Measurements from ENCODE around the gene ACAP3. TPM values are rescaled to one million over a fixed set of nuclear protein-coding genes. Genes with fewer than 3 reads are reported as not detected.
A peak's percentile ranks its signal among the peaks of the same experiment; 100 is the strongest.

ACAP3 gene
- total RNA-seq, 3 donors from 2014 or later, result 42.1 to 76.9 (median 44.8) TPM

DNA sequence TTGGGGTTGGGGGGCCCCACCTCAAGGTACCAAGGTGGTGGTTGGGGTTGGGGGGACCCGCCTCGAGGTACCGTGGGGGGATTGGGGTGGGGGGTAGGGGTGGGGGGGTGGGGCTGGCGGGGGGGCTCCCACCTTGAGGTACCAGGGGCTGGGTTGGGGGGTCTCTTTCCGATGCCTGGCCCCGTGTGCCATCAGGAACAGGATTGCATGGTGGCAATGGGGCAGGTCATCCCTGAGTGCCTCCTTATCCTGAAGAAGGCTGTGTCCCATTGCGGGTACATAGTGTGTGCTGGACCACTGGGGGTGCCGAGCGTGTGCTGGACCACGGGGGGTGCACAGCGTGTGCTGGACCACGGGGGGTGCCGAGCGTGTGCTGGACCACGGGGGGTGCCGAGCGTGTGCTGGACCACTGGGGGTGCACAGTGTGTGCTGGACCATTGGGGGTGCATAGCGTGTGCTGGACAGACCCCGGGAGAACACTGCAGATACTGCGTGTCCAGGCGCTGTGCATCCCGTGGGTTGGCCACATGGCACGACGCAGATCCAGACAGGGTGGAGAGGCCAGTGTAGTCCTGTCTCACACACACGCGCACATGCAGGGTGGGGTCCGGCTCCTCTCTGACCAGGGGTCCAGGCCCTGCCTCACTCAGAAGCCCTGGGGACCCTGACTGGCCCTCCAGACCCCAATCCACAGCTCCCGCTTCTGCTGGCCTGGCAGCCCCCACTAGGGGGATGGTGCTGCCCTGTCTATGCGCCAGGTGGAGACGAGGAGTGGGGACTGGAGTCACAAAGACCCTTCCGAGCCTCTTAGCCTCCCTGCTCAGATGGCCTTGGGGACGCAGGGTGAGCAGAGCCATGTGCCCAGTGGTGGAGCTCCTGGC is 23.3 kb downstream of the ACAP3 start:
- intact Hi-C loops (cut with DNase I, micrococcal nuclease), result no loop called here
- H3K9me3 ChIP-seq, result no peaks in the 10 kb centered on the region
- ATAC-seq, result no peak
- TF ChIP-seq, protein P1, sequence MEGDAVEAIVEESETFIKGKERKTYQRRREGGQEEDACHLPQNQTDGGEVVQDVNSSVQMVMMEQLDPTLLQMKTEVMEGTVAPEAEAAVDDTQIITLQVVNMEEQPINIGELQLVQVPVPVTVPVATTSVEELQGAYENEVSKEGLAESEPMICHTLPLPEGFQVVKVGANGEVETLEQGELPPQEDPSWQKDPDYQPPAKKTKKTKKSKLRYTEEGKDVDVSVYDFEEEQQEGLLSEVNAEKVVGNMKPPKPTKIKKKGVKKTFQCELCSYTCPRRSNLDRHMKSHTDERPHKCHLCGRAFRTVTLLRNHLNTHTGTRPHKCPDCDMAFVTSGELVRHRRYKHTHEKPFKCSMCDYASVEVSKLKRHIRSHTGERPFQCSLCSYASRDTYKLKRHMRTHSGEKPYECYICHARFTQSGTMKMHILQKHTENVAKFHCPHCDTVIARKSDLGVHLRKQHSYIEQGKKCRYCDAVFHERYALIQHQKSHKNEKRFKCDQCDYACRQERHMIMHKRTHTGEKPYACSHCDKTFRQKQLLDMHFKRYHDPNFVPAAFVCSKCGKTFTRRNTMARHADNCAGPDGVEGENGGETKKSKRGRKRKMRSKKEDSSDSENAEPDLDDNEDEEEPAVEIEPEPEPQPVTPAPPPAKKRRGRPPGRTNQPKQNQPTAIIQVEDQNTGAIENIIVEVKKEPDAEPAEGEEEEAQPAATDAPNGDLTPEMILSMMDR (IDR thresholded peaks at IDR 0.05), result no peak
- H3K4me1 ChIP-seq (ENCODE audit: low read depth), result peaks cover 18% of the 10 kb centered on the region
- H3K4me3 ChIP-seq, result no peak overlapping the region
- H3K36me3 ChIP-seq (ENCODE audit: low read depth), result no peaks in the 10 kb centered on the region
- DNase-seq, result no peak

DNA sequence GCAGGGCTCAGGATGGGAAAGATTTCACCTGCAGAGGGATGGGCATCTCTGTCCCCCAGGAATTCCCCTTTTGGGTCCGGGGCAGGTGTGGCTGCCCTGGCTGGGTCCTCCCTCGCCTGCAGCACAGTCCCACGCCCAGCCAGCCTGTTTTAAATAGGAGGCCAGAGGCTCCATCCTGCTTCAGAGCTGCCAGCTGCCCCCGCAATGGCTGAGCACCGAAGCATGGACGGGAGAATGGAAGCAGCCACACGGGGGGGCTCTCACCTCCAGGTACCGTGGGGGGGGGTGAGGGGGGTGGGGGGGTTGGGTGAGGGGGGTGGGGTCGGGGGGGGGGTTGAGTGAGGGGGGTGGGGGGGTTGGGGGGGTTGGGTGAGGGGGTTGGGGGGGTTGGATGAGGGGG is 23.9 kb downstream of the ACAP3 start:
- Histone ChIP-seq H3K4me1 (ENCODE audit: low read depth) (peaks cover 18% of the 10 kb centered on the region), H3K9me3 (no peaks in the 10 kb centered on the region), H3K4me3 (no peak overlapping the region), H3K36me3 (ENCODE audit: low read depth) (no peaks in the 10 kb centered on the region)
- TF ChIP-seq, protein P1 (IDR thresholded peaks at IDR 0.05), result no peak
- intact Hi-C loops (cut with DNase I, micrococcal nuclease), result no loop called here
- DNase-seq, result peak in 1 of 3 donors; percentile 50
- ATAC-seq, result no peak

DNA sequence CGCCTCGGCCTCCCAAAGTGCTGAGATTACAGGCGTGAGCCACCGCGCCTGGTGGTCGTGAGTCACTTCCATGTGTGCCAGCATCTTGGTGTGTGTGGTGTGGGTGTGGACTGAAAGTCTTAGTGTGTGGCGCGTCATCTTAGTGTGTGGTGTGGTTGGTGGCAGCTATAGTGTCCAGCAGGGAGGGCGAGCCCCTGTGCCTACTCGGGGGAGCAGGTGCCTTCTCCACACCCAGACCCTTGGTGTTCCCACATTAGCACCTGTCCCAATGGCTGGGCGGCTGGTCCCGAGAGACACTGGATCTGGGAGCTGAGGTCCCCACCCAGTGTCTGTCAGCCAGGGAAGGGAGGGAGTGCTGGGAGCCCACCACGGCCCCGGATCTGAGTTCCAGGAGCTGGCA is 24.7 kb downstream of the ACAP3 start:
- Histone ChIP-seq H3K36me3 (ENCODE audit: low read depth) (no peaks in the 10 kb centered on the region), H3K9me3 (no peaks in the 10 kb centered on the region), H3K4me3 (no peak overlapping the region), H3K4me1 (ENCODE audit: low read depth) (peaks cover 18% of the 10 kb centered on the region)
- no peak for DNase-seq
- ATAC-seq, result no peak
- TF ChIP-seq, protein P1 (IDR thresholded peaks at IDR 0.05), result no peak
- intact Hi-C loops (cut with DNase I, micrococcal nuclease), result no loop called here

DNA sequence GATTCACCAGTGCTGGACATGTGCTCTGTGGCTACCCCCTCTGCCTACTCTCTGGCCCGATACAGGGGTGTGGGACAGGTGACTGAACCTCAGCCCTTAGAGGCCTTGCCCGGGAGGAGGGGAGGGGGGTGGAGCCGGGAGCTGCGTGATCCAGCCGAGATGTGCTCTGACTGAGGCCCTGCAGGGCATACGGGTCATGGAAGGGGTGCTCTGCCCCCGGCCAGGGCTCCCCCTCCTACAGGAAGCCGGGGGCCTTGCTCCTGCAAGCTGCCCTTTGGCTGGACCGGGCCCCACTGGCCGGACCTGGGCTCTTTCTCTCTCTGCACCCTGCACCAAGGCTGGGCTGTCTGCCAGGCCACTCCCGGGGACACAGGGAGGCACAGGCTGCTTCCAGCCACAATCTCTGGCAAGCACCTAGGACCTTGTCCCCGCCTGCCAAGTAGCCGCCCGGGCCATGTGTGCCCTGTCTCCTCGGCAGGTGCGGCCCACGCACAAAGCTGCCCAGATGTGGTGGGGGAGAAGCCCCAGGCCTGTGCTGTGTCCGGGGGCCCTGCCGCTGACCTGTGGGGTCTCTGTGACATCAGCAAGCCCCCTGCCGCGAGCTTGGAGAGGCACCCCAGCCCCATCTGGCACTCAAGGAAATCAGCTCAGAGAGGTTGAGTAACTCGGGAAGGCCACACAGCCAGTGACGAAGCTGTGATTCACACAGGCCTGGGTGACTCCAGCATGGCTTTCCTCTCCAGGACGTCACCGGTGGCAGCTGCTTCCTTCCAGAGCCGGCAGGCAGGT is 26.0 kb downstream of the ACAP3 start:
- no peaks in the 10 kb centered on the region for H3K36me3 ChIP-seq (ENCODE audit: low read depth)
- TF ChIP-seq, protein P1 (IDR thresholded peaks at IDR 0.05), result no peak
- intact Hi-C loops (cut with DNase I, micrococcal nuclease), result no loop called here
- ATAC-seq, result peak; percentile 93
- H3K4me1 ChIP-seq (ENCODE audit: low read depth), result peaks cover 18% of the 10 kb centered on the region
- H3K4me3 ChIP-seq, result no peak overlapping the region
- DNase-seq, result peak; percentile 93
- H3K9me3 ChIP-seq, result no peaks in the 10 kb centered on the region

DNA sequence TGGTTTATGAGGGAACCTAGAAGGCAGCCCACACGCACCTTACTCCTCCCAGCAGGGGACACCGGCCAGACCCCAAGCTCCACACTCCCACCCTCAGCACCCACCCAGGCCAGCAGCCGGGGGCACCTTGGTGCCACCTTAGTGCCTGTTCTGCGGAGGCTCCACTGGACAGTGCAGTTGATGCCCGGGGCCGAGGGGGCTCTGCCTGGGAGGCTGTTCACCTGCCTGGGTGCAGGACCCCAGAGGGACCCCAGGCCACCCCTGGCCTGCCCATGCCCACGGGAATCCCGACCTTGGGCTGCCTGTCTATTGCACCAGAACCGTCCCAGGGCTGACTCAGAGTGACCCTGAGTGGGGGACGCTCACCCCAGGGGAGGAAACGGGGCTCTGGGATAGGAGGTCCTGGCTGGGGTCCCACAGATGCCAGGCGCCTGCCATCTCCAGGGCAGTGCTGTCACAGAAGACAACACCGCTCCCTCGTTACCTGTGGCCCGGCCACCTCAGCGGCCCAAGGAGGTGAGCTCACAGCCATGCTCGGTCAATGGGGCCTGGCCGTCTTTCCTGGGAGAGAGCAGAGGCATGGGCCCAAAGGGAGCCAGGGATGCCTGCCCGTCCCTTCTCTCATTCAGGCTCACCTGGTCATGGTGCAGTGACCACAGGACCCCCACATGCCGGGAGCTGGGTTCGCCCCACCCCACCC is 26.8 kb downstream of the ACAP3 start:
- H3K4me3 ChIP-seq, result no peak overlapping the region
- ATAC-seq, result no peak
- intact Hi-C loops (cut with DNase I, micrococcal nuclease), result no loop called here

More for the DNA sequence above, 26.8 kb downstream of the ACAP3 start:
- H3K36me3 ChIP-seq (ENCODE audit: low read depth), result no peaks in the 10 kb centered on the region
- TF ChIP-seq, protein P1 (IDR thresholded peaks at IDR 0.05), result no peak
- H3K4me1 ChIP-seq (ENCODE audit: low read depth), result peaks cover 18% of the 10 kb centered on the region
- DNase-seq, result peak in 1 of 3 donors; percentile 57
- no peaks in the 10 kb centered on the region for H3K9me3 ChIP-seq

Data from mucosa of descending colon (tissue), 3 donors.